K562 (cell line): ENCODE results near the gene MFAP3. TPM values are rescaled to one million over a fixed set of nuclear protein-coding genes. Genes with fewer than 3 reads are reported as not detected.

Experiments used
- ATAC-seq: fragments of 200-7000 bp; cut with Tn5 transposase; 3 replicates; pipeline ENCODE4 v1.9.1; 2020; ENCODE audit warnings: moderate library complexity
- BruUV-seq: library from RNA; stranded (reverse); fragments of 400-500 nt; replicated peaks from 2 replicates; lab custom pipeline; 2021; lab: Mats Ljungman, UMichigan
- CTCF ChIA-PET: fragments of 300-600 bp; formaldehyde crosslinking; extraction: SDS; loops from one replicate; lab custom pipeline; 2021; ENCODE audit warnings: low intra/inter-chr PET ratio; lab: Yijun Ruan, JAX
- POLR2A ChIA-PET: fragments of 300-600, 350-650 bp; sonication (Branson Sonifier 250); formaldehyde crosslinking; extraction: SDS; loops from one replicate; lab custom pipeline; 2021; ENCODE audit warnings: antibody characterized with exemption, inconsistent platforms; lab: Yijun Ruan, JAX
- DNase-seq, 4 experiments: peaks; one replicate each; pipeline versions ENCODE4 v3.0.0 to v3.0.0-alpha.2; 2011 to 2018; ENCODE audit warnings: low spot score in 3 of 4, mixed read lengths in 3 of 4; ENCODE audit errors: extremely low read depth in 1 of 4
- FAIRE-seq: peaks from 2 replicates; lab custom pipeline; 2011; peaks lifted over from hg19 to GRCh38; lab: Jason Lieb, UNC
- H2AFZ ChIP-seq: 2 replicates; pipeline ENCODE4 v1.6.0; 2011; ENCODE audit warnings: low read depth, low read length, control low read depth, inconsistent platforms
- H3K27ac ChIP-seq: fragments of 200-600 bp; 3 replicates; pipeline ENCODE4 v1.8.0; 2011; ENCODE audit warnings: low read depth, mild to moderate bottlenecking, control low read depth, inconsistent platforms, low read length, moderate library complexity, mixed read lengths; ENCODE audit errors: extremely low read depth
- H3K27me3 ChIP-seq, 2 experiments: fragments of 300-600 bp in 1 of 2; 2 replicates in 1 of 2; 3 replicates in 1 of 2; pipeline versions ENCODE4 v1.6.0 to v1.8.0; 2011; ENCODE audit warnings: inconsistent platforms in 2 of 2, low read length in 2 of 2, mild to moderate bottlenecking in 1 of 2, mixed read lengths in 1 of 2, moderate library complexity in 1 of 2; ENCODE audit not compliant: control insufficient read depth in 2 of 2, insufficient read depth in 2 of 2
- H3K36me3 ChIP-seq: fragments of 300-600 bp; 3 replicates; pipeline ENCODE4 v1.8.0; 2011; ENCODE audit warnings: mild to moderate bottlenecking, low read length, inconsistent platforms; ENCODE audit not compliant: control insufficient read depth, insufficient read depth
- H3K4me1 ChIP-seq, 2 experiments: fragments of 200-600 bp in 1 of 2; replicated peaks in 1 of 2; 2 replicates in 1 of 2; 3 replicates in 1 of 2; pipeline versions ENCODE4 v1.5.1 to v1.8.0; 2011; ENCODE audit warnings: inconsistent platforms in 2 of 2, low read length in 2 of 2, mild to moderate bottlenecking in 1 of 2, mixed read lengths in 1 of 2, moderate library complexity in 1 of 2; ENCODE audit not compliant: control insufficient read depth in 2 of 2, insufficient read depth in 2 of 2
- H3K4me2 ChIP-seq: 2 replicates; pipeline ENCODE4 v1.6.1; 2011; ENCODE audit warnings: low read length, control low read depth, inconsistent platforms, mixed read lengths; ENCODE audit not compliant: insufficient read depth
- H3K4me3 ChIP-seq: fragments of 200-600 bp; sonication (generic), shearing (Covaris generic); 2 replicates; pipeline ENCODE4 v1.5.1; 2016; ENCODE audit warnings: control low read depth, inconsistent platforms
- H3K79me2 ChIP-seq: fragments of 200-600 bp; 3 replicates; pipeline ENCODE4 v1.8.0; 2011; ENCODE audit warnings: low read length, inconsistent platforms; ENCODE audit not compliant: control insufficient read depth, insufficient read depth
- H3K9ac ChIP-seq, 2 experiments: 2 replicates each; pipeline versions ENCODE4 v1.6.0 to v1.6.1; 2011; ENCODE audit warnings: low read depth in 2 of 2, low read length in 2 of 2, control low read depth in 1 of 2, inconsistent platforms in 1 of 2, mild to moderate bottlenecking in 1 of 2, mixed read lengths in 1 of 2; ENCODE audit not compliant: insufficient read depth in 1 of 2
- H3K9me1 ChIP-seq: one replicate; pipeline ENCODE4 v1.6.0; 2011; ENCODE audit warnings: inconsistent platforms, mild to moderate bottlenecking, low read length, moderate library complexity; ENCODE audit not compliant: control insufficient read depth, insufficient read depth
- H3K9me3 ChIP-seq: replicated peaks from 2 replicates; pipeline ENCODE4 v1.5.1; 2011; ENCODE audit warnings: low read depth, low read length, inconsistent platforms; ENCODE audit not compliant: control insufficient read depth, insufficient read depth
- H4K20me1 ChIP-seq: replicated peaks from 2 replicates; pipeline ENCODE4 v1.6.1; 2011; ENCODE audit warnings: low read length, inconsistent platforms, mixed read lengths; ENCODE audit not compliant: control insufficient read depth, insufficient read depth
- AFF4 ChIP-seq: sonication (generic); formaldehyde crosslinking; IDR thresholded peaks from 2 replicates; pipeline ENCODE4 v1.8.0; 2023; ENCODE audit warnings: mild to moderate bottlenecking, missing genetic modification reagents
- ATF3 ChIP-seq, 2 experiments: fragments of 450-650 bp in 1 of 2; sonication (generic) in 1 of 2; formaldehyde crosslinking in 1 of 2; IDR thresholded peaks in 1 of 2; conservative IDR thresholded peaks in 1 of 2; 2 replicates each; pipeline versions ENCODE4 v1.6.1 to v1.8.1; 2016 to 2023; ENCODE audit warnings: mild to moderate bottlenecking in 2 of 2, moderate library complexity in 2 of 2, inconsistent platforms in 1 of 2, missing genetic modification reagents in 1 of 2
- ATF7 ChIP-seq: fragments of 450-650 bp; IDR thresholded peaks from 2 replicates; pipeline ENCODE4 v1.7.1; 2014; ENCODE audit warnings: mild to moderate bottlenecking, moderate library complexity
- CLOCK ChIP-seq: fragments of 250-450 bp; sonication (Bioruptor Pico); IDR thresholded peaks from 2 replicates; pipeline ENCODE4 v1.4.0; 2020; ENCODE audit warnings: mild to moderate bottlenecking, moderate library complexity, borderline replicate concordance
- HNRNPL ChIP-seq: fragments of 200-400 bp; formaldehyde crosslinking; IDR thresholded peaks from 2 replicates; pipeline ENCODE4 v1.6.1; 2017; ENCODE audit warnings: low read depth, mild to moderate bottlenecking, low read length
- JUND ChIP-seq, 2 experiments: IDR thresholded peaks; 2 replicates in 1 of 2; 3 replicates in 1 of 2; pipeline ENCODE4 v1.6.1; 2011; ENCODE audit warnings: borderline replicate concordance in 2 of 2, low read depth in 2 of 2, low read length in 2 of 2, improper control_type of control experiment in 1 of 2, missing biosample characterization in 1 of 2, missing genetic modification characterization in 1 of 2, missing genetic modification reagents in 1 of 2
- NFATC3 ChIP-seq: fragments of 450-650 bp; IDR thresholded peaks from 2 replicates; pipeline ENCODE4 v1.6.1; 2017; ENCODE audit warnings: mild to moderate bottlenecking
- TCF7 ChIP-seq: sonication (generic); IDR thresholded peaks from 2 replicates; pipeline ENCODE4 v1.6.1; 2016; ENCODE audit warnings: antibody characterized with exemption, borderline replicate concordance
- THRB ChIP-seq: fragments of 450-650 bp; formaldehyde crosslinking; conservative IDR thresholded peaks from 2 replicates; pipeline ENCODE4 v1.4.0; 2022; ENCODE audit warnings: mild to moderate bottlenecking, missing genetic modification characterization
- ZNF57 ChIP-seq: fragments of 450-650 bp; formaldehyde crosslinking; IDR thresholded peaks from 2 replicates; pipeline ENCODE4 v1.4.0; 2020; ENCODE audit warnings: mild to moderate bottlenecking, moderate library complexity
- WGBS: fragments of 100-300 bp; shearing (Covaris generic); methylation state at CpG from one replicate; pipeline ENCODE4 v1.1.6; 2016; ENCODE audit warnings: low coverage, mixed read lengths; ENCODE audit not compliant: insufficient coverage; ENCODE audit errors: missing lambda C conversion rate; 5-methylcytosine and 5-hydroxymethylcytosine counted together
- in situ Hi-C: fragments of 300-500 bp; cut with MboI; formaldehyde crosslinking; loops from 4 replicates; pipeline ENCODE4 v1.15.0; 2018; ENCODE audit warnings: inconsistent platforms, mixed read lengths
- intact Hi-C: fragments of 100-400 bp; cut with micrococcal nuclease; formaldehyde crosslinking; loops from 2 replicates; pipeline ENCODE4 v1.14.2; 2022
- polyA plus RNA-seq, 8 experiments: library from polyadenylated mRNA; depleted of rRNA in 4 of 8; stranded (reverse) in 5 of 8; unstranded in 3 of 8; fragments of >200 nt; fragmentation: Nextera tagmentation in 2 of 8; fragmentation: Illumina TruSeq in 1 of 8; extraction: Ambion mirVana in 2 of 8; extraction: Trizol in 1 of 8; gene quantifications; 2 replicates each; pipeline versions ENCODE4 v1.2.1 to v1.2.3, GENCODE V29; 2011 to 2014; ENCODE audit warnings: inconsistent platforms in 1 of 8, missing spikeins in 1 of 8
- total RNA-seq, 7 experiments: library from RNA; depleted of rRNA in 6 of 7; stranded (reverse); fragments of >200 nt in 6 of 7; fragmentation: Illumina TruSeq in 2 of 7; extraction: Trizol in 2 of 7; gene quantifications; 2 replicates each; pipeline versions ENCODE4 v1.2.1 to v1.2.3, GENCODE V29; 2011 to 2021; ENCODE audit warnings: low replicate concordance in 1 of 7

Gene MFAP3
- total and polyA plus RNA-seq, 9 of the 15 experiments (the other 6 are each of a cell fraction or from before 2014, with no cell fraction given), result 9.5 to 39.1 (median 20.7) TPM

- TF ChIP-seq THRB (CRISPR knock-in tag) (no peak), HNRNPL (no peak), CLOCK (CRISPR knock-in tag) (no peak)
These were observed 8.6 kb downstream of the MFAP3 start (continued) for GRCh38 chr5:154047324-154047723.

- Histone ChIP-seq H2AFZ (no peak overlapping the region), H3K27ac (no peak overlapping the region), H3K4me1 (no peaks in the 10 kb centered on the region), H3K9me3 (no peaks in the 10 kb centered on the region), H3K4me2 (no peak overlapping the region), H3K9me1 (no peaks in the 10 kb centered on the region), H3K79me2 (0 out of 3 replicates have a peak, but pooled peaks cover 4% of the 10 kb centered on the region), H3K9ac (no peak overlapping the region), H3K4me3 (no peak overlapping the region), H3K27me3 (no peaks in the 10 kb centered on the region), H3K36me3 (peaks cover 51% of the 10 kb centered on the region), H4K20me1 (no peaks in the 10 kb centered on the region)
- 83% methylated on average over 5 of the region's 5 CpGs for WGBS
- no peak for TF ChIP-seq NFATC3
- TF ChIP-seq AFF4 (CRISPR knock-in tag), result no peak
- no peak for TF ChIP-seq TCF7
- no peak for TF ChIP-seq ZNF57 (CRISPR knock-in tag)
- peak; percentile 74 for TF ChIP-seq ATF7
- peak; percentile 8; the same call in 1 of the 2 replicates for TF ChIP-seq JUND (IDR thresholded peaks at IDR 0.05; ENCODE audit: borderline replicate concordance, low read depth, low read length)
- no peak; the same call in 2 of the 3 replicates for TF ChIP-seq JUND (tag; IDR thresholded peaks at IDR 0.05; ENCODE audit: borderline replicate concordance, low read depth, low read length)
- TF ChIP-seq ATF3 (IDR thresholded peaks at IDR 0.05), result peak; percentile 85
- no peak for TF ChIP-seq ATF3 (CRISPR knock-in tag; conservative IDR thresholded peaks at IDR 0.05)
- DNase-seq, result no peak
- no peak for FAIRE-seq
- no peak for ATAC-seq
- POLR2A ChIA-PET, result interaction anchor here (3.8 kb wide), 1 partner anchor 10 kb away, joined by 17 read pairs; no protein-coding TSS in a partner anchor
- BruUV-seq, result no TSS peak
- intact Hi-C loops (loop anchor here (5.0 kb wide), 1 partner anchor 57 kb away; no protein-coding TSS in a partner anchor), in situ Hi-C loops (no loop called here)
- CTCF ChIA-PET, result no interaction called here
These were observed 10.9 kb downstream of the MFAP3 start for GRCh38 chr5:154049636-154050035.
